SK-N-SH (cell line): Measurements from ENCODE around the gene FCGR3B.
"Not testable (repeated sequence)": the region's sequence is repeated elsewhere in the genome, so short reads cannot be mapped to it uniquely, and the experiment has no call there.

Experiments
- EP300 ChIP-seq, 2 experiments: IDR thresholded peaks; 2 replicates each; pipeline versions ENCODE4 v1.4.0 to v1.6.1; 2012; ENCODE audit warnings: borderline replicate concordance in 1 of 2, low read depth in 1 of 2, low read length in 1 of 2
- FOXM1 ChIP-seq: IDR thresholded peaks from 2 replicates; pipeline ENCODE4 v1.4.0; 2012; ENCODE audit warnings: low read depth, mild to moderate bottlenecking
- GABPA ChIP-seq: IDR thresholded peaks from 2 replicates; pipeline ENCODE4 v1.4.0; 2012; ENCODE audit warnings: low read depth, mild to moderate bottlenecking
- GATA2 ChIP-seq: sonication (generic); formaldehyde crosslinking; IDR thresholded peaks from 2 replicates; pipeline ENCODE4 v1.5.0; 2020; ENCODE audit warnings: mild to moderate bottlenecking, missing genetic modification reagents
- NFIC ChIP-seq: IDR thresholded peaks from 2 replicates; pipeline ENCODE4 v1.4.0; 2012; ENCODE audit warnings: borderline replicate concordance
- POLR2AphosphoS5 ChIP-seq: IDR thresholded peaks from 2 replicates; pipeline ENCODE4 v1.6.1; 2012; ENCODE audit warnings: low read depth, low read length
- RXRA ChIP-seq: IDR thresholded peaks from 2 replicates; pipeline ENCODE4 v1.4.0; 2012; ENCODE audit warnings: low read depth, mild to moderate bottlenecking, borderline replicate concordance
- SIN3A ChIP-seq: IDR thresholded peaks from 2 replicates; pipeline ENCODE4 v1.6.1; 2012; ENCODE audit warnings: low read depth, mild to moderate bottlenecking, low read length, moderate library complexity, borderline replicate concordance
- TF ChIP-seq, protein P1 (sequence below): fragments of 200-600 bp; sonication (generic); IDR thresholded peaks from 2 replicates; pipeline ENCODE4 v1.6.1; 2017; ENCODE audit warnings: antibody characterized with exemption, mild to moderate bottlenecking, moderate library complexity
- TF ChIP-seq, protein P2 (sequence below): IDR thresholded peaks from 2 replicates; pipeline ENCODE4 v1.6.1; 2012; ENCODE audit warnings: mild to moderate bottlenecking, low read depth, low read length, moderate library complexity
- TF ChIP-seq, protein P3 (sequence below): IDR thresholded peaks from 2 replicates; pipeline ENCODE4 v1.4.0; 2012; ENCODE audit warnings: low read depth

DNA sequence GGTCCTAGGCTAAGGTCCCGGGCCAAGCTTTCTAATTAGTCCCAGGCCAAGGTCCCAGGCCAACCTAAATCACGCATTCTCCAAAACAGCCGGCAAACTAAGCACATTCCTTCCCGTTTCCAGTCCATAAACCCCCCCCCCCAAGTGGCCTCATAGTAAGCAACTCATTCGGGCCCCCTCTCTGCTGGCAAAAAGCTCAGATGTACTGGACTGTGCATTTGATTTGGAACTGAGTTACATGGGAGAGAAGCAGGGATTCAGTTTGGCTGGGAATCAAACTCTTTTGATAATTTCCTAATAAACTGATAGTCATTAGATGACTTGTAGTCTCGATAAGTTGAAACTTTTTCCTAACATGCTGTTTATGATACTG is 17.8 kb downstream of the FCGR3B start:
- TF ChIP-seq NFIC; FOXM1; EP300 (IDR thresholded peaks at IDR 0.05; ENCODE audit: borderline replicate concordance in 1 of 2, low read depth in 1 of 2, low read length in 1 of 2); POLR2AphosphoS5; GATA2 (CRISPR knock-in tag); GABPA; RXRA; SIN3A: not testable (repeated sequence)
- TF ChIP-seq, protein P1, sequence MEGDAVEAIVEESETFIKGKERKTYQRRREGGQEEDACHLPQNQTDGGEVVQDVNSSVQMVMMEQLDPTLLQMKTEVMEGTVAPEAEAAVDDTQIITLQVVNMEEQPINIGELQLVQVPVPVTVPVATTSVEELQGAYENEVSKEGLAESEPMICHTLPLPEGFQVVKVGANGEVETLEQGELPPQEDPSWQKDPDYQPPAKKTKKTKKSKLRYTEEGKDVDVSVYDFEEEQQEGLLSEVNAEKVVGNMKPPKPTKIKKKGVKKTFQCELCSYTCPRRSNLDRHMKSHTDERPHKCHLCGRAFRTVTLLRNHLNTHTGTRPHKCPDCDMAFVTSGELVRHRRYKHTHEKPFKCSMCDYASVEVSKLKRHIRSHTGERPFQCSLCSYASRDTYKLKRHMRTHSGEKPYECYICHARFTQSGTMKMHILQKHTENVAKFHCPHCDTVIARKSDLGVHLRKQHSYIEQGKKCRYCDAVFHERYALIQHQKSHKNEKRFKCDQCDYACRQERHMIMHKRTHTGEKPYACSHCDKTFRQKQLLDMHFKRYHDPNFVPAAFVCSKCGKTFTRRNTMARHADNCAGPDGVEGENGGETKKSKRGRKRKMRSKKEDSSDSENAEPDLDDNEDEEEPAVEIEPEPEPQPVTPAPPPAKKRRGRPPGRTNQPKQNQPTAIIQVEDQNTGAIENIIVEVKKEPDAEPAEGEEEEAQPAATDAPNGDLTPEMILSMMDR, result not testable (repeated sequence)
- TF ChIP-seq, protein P2, sequence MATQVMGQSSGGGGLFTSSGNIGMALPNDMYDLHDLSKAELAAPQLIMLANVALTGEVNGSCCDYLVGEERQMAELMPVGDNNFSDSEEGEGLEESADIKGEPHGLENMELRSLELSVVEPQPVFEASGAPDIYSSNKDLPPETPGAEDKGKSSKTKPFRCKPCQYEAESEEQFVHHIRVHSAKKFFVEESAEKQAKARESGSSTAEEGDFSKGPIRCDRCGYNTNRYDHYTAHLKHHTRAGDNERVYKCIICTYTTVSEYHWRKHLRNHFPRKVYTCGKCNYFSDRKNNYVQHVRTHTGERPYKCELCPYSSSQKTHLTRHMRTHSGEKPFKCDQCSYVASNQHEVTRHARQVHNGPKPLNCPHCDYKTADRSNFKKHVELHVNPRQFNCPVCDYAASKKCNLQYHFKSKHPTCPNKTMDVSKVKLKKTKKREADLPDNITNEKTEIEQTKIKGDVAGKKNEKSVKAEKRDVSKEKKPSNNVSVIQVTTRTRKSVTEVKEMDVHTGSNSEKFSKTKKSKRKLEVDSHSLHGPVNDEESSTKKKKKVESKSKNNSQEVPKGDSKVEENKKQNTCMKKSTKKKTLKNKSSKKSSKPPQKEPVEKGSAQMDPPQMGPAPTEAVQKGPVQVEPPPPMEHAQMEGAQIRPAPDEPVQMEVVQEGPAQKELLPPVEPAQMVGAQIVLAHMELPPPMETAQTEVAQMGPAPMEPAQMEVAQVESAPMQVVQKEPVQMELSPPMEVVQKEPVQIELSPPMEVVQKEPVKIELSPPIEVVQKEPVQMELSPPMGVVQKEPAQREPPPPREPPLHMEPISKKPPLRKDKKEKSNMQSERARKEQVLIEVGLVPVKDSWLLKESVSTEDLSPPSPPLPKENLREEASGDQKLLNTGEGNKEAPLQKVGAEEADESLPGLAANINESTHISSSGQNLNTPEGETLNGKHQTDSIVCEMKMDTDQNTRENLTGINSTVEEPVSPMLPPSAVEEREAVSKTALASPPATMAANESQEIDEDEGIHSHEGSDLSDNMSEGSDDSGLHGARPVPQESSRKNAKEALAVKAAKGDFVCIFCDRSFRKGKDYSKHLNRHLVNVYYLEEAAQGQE, result not testable (repeated sequence)
- TF ChIP-seq, protein P3, sequence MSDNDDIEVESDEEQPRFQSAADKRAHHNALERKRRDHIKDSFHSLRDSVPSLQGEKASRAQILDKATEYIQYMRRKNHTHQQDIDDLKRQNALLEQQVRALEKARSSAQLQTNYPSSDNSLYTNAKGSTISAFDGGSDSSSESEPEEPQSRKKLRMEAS, result not testable (repeated sequence)
